C4-2B (cell line): Measurements from ENCODE around the gene CFAP161.

ENCODE experiments used
- ZFX ChIP-seq: fragments of 450-650 bp; IDR thresholded peaks from 2 replicates; pipeline ENCODE4 v1.6.1; 2017
- TF ChIP-seq, protein P1 (sequence below): fragments of 450-650 bp; conservative IDR thresholded peaks from 2 replicates; pipeline ENCODE4 v1.5.1; 2017; ENCODE audit warnings: mild to moderate bottlenecking

GRCh38 chr15:81146466-81146865 lies 12.4 kb downstream of the CFAP161 start:
- TF ChIP-seq, protein P1, sequence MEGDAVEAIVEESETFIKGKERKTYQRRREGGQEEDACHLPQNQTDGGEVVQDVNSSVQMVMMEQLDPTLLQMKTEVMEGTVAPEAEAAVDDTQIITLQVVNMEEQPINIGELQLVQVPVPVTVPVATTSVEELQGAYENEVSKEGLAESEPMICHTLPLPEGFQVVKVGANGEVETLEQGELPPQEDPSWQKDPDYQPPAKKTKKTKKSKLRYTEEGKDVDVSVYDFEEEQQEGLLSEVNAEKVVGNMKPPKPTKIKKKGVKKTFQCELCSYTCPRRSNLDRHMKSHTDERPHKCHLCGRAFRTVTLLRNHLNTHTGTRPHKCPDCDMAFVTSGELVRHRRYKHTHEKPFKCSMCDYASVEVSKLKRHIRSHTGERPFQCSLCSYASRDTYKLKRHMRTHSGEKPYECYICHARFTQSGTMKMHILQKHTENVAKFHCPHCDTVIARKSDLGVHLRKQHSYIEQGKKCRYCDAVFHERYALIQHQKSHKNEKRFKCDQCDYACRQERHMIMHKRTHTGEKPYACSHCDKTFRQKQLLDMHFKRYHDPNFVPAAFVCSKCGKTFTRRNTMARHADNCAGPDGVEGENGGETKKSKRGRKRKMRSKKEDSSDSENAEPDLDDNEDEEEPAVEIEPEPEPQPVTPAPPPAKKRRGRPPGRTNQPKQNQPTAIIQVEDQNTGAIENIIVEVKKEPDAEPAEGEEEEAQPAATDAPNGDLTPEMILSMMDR, result no peak
- TF ChIP-seq ZFX, result no peak
